Posterior cingulate gyrus (tissue), 11 donors: ENCODE measurements around the gene PPP1R13L.
"Not testable (repeated sequence)": the region's sequence is repeated elsewhere in the genome, so short reads cannot be mapped to it uniquely, and the experiment has no call there.

ENCODE experiments used
- DNase-seq, 10 donors: peaks; one replicate each; pipeline versions ENCODE4 v3.0.0 to v3.0.0-alpha.2; 2020 to 2021; ENCODE audit warnings: mixed read lengths in 3 of 10
- intact Hi-C: fragments of 100-400 bp; cut with DNase I; formaldehyde crosslinking; loops from one replicate; pipeline ENCODE4 v1.15.1; 2023

PPP1R13L gene

DNA sequence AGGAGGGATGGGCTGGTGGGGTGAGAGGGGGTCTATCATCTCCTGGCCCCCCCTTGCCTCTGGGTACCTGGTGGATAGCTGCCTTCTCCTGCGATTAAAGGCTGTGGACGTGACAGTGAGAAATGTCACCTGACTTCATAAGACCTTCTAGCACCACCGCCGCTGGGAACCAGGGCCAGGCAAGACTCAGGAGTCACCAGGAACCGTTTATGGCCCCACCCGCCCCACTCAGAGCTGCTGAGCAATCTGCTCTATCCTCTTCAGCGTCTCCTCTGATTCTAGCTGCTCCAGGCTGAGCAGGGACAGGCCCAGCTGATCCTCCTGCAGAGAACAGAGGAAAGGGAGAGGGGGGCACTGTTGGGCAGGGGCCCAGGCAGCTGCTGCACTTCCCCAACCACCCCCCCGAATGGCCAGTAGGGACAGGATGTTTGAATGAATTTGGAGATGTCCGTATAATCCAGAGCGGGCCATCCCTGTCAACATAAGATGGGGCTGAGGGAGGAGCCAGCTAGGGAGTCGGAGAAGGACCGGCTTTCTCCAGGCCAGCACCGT lies 53.4 kb downstream of the PPP1R13L start:
- intact Hi-C loops = no loop called here
- DNase-seq = no peak

DNA sequence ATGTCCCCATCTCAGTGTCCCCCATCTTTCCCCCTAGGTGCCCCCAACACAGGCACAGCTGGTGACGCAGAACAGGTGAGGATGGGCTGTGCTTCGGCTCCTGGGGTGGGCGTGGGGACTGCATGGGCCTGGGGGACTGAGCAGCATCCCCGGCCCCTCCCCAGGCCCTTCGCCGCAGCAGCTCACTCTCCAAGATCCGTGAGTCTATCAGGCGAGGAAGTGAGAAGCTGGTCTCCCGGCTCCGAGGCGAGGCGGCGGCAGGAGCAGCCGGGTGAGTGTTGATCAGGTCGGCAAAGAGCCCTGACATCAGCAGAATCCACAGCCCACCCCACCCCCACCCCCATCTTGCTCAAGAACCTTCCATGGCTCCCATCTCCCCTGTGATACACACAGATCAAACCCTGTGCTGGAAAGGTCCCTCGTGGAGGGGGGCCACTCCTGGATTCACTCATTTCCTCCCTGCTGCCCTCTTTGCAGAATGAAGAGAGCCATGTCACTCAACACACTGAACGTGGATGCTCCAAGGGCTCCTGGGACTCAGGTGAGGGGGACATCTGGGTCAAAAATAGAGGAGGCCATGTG lies 54.3 kb downstream of the PPP1R13L start:
- intact Hi-C loops = no loop called here
- DNase-seq = no peak

DNA sequence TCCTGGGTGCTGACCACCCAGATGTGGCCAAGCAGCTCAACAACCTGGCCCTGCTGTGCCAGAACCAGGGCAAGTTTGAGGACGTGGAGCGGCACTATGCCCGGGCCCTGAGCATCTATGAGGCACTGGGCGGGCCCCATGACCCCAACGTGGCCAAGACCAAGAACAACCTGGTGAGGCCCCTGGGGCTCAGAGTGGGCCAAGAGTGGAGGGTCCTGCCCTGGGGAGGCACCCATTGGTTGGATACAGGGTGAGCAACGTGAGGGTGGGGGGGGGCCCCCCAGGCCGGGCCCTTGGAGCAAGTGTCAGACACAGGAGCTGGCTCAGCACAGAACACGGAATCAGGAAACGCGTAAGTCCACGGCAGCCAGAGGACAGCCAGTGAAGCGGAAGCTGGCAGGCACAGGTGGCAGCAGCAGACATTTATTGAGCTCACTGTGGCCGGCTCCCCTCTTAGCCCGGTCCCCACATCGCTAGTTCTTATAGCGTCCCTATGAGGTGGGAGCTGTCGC lies 55.4 kb downstream of the PPP1R13L start:
- intact Hi-C loops = no loop called here
- peak in 1 of 10 donors; percentile 77 for DNase-seq

DNA sequence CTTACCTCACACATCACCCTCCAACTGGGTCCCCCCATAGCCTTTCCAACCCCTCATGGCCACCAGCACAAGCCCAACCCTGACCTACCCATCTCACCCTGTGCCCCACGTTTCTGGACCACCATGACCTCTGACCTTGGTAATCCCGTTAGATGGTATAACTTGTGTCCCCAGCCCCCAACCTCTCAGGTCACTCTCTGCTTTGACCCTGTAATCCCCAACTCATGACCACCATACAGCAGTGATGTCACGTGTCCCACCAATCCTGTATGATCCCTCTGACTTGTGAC lies 55.8 kb downstream of the PPP1R13L start:
- DNase-seq = no peak
- intact Hi-C loops = no loop called here

DNA sequence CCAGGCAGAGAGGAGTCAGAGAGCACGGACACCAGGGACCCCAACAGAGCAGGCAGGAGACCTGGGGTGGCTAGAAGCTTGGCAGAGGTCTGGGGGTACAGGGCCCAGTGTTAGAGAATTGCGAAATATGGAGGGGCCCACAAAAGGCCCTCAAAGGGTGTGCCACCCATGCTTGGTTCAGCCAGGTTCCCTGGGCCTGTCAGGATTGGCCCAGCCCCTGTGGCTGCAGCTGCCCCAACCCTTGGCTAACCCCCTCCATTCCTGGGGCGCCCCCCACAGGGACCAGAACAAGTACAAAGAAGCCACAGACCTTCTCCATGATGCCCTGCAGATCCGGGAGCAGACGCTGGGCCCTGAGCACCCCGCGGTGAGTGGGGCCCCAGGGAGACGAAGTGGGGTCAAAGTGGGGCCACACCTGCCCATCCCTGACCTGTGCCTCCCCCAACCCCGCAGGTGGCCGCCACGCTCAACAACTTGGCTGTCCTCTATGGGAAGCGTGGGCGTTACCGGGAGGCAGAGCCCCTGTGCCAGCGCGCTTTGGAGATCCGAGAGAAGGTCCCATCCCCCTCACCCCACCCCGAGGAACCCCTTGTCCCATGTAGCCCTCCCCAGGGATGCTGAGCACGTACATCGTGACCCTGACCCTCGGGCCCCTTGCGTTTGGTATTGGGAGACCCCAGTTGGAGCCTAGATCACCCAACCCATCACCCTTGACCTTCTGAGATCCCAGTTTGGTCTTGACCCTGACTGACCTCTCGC lies 56.3 kb downstream of the PPP1R13L start:
- peak in 1 of 10 donors; percentile 84 for DNase-seq
- intact Hi-C loops = no loop called here

DNA sequence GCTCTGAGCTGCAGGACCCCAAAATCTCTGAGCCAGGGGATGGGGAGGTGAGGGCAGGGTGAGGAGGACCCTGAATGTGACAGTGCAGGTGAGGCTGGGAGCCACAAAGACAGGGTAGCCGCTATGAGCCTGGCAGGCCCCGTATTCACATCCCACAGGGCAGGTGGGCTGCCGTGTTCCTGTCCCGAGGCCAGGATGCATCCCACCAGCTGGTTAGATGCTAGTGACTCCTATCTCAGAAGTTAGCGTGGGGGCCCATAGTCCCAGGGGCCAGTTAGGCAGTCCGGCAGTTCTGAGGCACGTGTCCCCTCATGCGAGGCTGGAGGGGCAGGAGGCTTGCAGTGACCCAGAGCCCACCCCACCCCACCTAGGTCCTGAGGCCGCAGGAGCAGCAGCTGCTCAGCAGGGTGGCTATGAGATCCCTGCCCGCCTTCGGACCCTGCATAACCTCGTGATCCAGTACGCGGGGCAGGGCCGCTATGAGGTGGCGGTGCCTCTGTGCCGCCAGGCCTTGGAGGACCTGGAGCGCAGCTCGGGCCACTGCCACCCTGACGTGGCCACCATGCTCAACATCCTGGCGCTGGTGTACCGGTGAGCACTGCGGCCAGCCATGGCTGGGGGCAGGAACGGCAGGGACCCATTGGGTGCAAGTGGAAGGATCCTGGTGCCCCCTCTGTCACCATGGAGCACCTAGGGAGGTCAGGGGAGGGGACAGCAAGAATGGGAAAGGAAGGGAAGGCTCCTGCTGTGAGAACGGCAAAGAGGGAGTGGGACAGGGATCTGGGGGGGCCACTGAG lies 57.1 kb downstream of the PPP1R13L start:
- peak in 1 of 10 donors; percentile 65 for DNase-seq
- intact Hi-C loops = no loop called here

DNA sequence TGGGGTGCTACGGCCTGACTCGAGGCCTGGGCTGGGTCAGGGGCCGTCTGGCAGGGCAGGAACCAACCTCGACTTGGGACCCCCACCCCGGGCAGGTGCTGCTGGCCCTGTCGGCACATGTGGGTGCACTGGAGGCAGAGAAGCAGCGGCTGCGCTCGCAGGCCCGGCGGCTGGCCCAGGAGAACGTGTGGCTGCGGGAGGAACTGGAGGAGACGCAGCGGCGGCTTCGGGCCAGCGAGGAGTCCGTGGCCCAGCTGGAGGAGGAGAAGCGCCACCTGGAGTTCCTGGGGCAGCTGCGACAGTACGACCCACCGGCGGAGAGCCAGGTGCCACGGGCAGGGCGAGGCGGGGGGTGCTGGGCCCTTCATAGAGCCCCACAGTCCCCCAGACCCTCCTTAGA lies 58.4 kb downstream of the PPP1R13L start:
- peak in 1 of 10 donors; percentile 86 for DNase-seq

DNA sequence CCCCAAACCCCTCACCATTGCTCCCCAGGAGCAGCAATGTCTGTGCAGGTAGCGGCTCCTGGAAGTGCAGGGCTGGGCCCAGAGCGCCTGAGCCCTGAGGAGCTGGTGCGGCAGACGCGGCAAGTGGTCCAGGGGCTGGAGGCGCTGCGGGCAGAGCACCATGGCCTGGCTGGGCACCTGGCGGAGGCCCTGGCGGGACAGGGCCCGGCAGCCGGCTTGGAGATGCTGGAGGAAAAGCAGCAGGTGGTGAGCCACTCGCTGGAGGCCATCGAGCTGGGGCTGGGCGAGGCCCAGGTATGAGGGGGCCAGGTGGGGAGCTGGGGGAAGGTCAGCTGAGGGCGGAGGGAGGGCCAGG lies 59.4 kb downstream of the PPP1R13L start:
- intact Hi-C loops = no loop called here
- DNase-seq = no peak

More for the DNA sequence above, 58.4 kb downstream of the PPP1R13L start:
- intact Hi-C loops = no loop called here

DNA sequence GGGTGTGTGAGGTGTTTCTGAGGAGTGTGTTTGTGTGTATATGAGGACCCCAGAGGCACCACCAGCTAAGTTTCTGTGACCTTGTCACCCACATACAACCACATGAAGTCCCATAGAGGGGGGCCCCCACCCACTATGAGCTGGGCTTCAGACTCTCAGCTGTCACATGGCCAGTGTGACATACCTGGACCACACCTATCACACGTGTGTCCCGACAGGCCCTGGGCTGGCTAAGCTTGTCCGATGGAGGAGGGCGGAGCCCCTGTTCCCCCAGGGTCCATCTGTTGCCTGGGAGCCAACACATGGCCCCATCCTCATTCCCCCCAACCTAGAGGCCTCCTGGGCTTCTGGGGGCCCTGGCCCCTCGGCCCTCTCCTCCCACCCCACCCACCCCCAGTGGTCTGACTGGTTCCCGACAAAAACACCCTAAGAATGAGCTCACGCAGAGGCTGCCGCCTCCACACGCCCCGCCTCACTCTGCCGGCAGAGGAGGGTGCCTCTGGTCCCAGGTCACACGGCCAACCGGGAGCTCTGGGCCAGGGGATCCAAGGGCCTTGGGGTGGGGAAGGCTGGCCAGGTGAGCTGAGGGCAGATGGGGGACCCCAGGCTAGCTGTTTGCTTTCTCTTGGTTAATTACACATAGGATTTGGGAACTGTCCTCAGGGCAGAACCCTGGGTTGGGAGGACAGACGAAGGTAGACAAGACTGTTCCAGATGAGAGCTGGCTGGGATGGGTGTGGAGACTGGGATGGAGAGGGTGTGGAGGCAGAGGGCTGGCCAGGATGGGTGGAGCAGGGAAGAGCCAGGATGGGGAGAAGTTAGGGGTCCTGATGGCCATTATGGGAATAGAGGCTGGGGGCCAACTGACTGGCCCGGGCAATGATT lies 60.0 kb downstream of the PPP1R13L start:
- intact Hi-C loops = no loop called here
- no peak for DNase-seq

DNA sequence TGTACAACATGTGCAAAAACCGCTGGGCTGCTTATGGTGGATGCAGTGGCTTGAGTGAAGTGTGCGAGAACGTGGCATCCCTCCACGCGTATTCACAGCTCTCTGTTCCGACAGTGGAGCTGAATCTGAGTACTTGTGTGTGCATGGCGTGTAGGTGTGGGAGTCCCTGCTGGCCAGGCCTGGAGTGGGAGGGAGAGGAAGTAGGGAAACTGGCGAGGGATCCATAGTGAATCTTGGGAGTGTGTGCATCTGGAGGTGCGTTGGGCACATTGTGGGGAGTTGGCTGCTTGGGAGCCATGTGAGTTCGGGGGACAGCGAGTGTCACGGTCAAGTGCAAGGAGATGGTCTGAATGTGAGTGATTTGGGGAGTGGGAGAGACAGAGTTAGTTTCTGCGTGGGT lies 62.0 kb downstream of the PPP1R13L start:
- intact Hi-C loops = no loop called here
- DNase-seq = no peak

DNA sequence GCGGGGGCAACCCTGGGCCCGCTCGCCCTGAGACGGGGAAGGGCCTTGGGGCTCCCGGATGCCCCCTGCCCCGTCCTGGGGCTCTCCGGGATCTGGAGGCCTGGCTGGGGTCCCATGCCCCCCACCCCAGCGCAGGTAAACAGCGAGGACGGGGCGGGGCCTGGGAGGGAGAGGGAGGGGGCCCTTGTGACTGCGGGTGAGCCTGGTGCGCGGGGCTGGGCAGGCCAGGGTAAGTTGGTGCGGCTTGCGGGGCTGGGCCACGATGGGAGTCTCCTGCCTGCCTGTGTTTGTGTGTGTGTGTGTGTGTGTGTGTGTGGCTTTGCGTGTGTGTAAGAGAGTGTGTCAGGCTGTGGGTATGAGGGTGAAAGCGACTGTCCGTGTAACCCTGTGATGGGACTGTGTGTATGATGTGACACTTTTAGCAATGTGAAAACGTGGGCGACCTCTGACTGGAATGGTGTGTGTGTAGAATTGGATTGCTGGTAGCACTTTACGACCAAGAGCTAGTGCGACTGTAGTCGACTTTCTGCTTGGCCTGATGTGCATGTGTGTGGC lies 63.9 kb downstream of the PPP1R13L start:
- intact Hi-C loops = no loop called here
- no peak for DNase-seq

DNA sequence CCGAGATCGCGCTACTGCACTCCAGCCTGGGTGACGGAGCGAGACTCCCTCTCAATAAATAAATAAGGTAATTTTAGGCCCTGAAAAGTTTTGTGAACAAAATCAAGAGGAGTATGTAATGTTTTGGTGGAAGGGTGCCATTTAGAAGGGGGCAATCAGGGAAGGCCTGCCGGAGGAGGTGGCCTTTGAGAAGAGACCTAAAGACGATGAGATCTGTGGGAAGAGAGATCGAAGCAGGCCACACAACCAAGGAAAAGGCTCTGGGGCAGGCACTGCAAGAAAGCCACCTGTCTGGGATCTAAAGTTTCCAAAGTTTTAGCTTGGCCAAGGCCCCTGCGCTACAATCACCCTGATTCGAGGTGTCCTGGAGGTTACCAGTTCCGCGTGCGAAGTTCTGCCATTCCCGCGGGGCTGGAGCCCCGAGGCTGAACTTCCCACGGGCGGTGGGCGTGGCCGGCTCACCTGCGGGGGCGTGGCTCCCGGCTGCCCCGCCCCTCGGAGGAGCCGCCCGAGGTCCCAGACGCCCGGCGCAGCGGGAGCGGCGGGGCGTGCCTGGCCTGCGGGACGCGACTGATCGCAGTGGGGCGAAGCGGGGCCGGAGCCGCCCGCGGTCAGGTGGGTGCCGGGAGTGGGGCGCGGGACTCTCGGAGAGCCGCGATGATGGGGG lies 64.5 kb downstream of the PPP1R13L start, which contains the start of gene KLC3:
KLC3 (plus strand) TSS at position 519 of the 667 bp plus-strand sequence. CDS start 4,792 bp downstream, outside the sequence.
- no peak for DNase-seq
- intact Hi-C loops = no loop called here

DNA sequence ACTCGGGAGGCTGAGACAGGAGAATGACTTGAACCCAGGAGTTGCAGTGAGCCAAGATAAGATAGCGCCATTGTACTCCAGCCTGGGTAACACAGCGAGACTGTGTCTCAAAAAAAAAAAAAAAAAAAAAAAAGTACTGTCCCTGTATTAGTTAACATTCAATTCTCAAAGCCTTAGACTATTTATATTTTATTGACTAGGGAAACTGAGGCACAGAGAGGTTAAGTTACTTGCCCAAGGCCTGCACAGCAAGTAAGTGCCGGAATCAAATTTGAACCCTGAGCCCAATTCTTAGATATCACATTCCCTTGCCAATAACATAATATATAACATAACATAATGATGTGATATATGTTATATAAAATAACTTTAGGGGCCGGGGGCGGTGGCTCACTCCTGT lies 65.2 kb downstream of the PPP1R13L start:
- DNase-seq = no peak
- intact Hi-C loops = loop anchor here (5.0 kb wide), 1 partner anchor 137 kb away; no protein-coding TSS in a partner anchor

DNA sequence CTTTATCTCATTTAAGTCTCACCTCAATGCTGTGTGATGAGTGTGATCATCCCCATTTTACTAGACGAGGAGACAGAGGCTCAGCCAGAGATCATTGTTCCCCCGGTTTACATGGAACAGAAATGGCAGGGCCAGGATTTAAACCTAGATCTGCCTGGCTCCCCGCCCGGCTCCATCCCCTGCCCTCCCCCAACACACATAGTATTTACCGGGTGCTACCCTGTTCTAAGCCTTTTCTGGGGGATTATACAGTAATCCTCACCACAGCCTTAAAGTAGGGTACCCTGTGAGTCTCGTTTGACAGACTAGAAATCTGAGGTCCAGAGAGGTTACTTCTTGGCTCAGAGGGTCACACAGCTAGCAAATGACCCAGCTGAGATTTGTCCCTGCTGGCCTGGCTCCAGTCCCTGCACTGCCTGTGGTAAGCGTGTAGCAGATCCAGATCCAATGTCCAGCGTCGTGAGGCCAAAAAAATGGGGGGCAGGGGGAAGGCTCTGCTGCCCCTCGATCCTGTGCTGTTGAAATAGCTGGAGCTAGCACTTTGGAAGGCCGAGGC lies 68.1 kb downstream of the PPP1R13L start:
- no peak for DNase-seq
- intact Hi-C loops = loop anchor here (5.0 kb wide), 1 partner anchor 134 kb away; no protein-coding TSS in a partner anchor

DNA sequence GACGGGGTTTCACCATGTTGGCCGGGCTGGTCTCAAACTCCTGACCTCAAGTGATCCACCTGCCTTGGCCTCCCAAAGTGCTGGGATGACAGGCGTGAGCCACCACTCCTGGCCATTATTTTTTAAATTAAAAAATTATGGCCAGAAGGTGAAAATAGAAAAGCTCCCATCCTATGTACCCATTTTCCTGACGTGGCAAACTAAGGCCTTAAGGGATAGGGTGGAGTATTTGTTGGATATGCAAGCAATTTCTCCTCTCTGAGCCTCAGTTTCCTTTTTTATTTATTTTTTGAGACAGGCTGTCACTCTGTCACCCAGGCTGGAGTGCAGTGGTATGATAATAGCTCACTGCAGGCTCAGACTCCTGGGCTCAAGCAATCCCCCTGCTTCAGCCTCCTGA lies 70.0 kb downstream of the PPP1R13L start:
- intact Hi-C loops = loop anchor here (5.0 kb wide), 1 partner anchor 133 kb away; no protein-coding TSS in a partner anchor
- not testable (repeated sequence) for DNase-seq

DNA sequence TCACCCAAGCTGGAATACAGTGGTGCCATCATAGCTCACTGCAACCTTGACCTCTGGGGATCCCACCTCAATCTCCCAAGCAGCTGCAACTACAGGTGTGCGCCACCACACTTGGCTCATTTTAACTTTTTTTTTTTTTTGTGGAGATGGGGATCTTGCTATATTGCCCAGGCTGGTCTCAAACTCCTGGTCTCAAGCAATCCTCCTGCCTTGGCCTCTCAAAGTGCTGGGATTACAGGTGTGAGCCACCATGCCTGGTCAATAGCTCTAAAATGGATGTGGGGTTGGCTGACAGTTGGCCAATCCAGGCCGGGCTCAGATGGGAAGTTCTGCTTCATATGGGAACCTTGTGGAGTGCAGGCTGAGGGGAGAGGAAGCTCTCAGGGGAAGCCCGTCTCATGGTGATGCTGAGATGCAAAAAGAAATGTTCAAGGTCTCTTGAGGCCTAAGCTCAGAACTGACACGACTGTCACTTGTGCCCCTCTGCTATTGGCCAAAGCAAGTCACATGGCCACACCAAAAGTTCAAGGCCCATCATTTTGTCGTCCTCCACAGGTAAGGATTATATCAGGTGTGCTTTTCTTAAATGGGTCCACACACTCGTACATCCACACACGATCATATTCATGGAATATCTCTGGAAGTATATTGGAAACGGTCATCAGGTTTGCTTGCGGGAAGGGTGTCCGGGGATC lies 71.1 kb downstream of the PPP1R13L start:
- intact Hi-C loops = no loop called here
- DNase-seq = no peak

DNA sequence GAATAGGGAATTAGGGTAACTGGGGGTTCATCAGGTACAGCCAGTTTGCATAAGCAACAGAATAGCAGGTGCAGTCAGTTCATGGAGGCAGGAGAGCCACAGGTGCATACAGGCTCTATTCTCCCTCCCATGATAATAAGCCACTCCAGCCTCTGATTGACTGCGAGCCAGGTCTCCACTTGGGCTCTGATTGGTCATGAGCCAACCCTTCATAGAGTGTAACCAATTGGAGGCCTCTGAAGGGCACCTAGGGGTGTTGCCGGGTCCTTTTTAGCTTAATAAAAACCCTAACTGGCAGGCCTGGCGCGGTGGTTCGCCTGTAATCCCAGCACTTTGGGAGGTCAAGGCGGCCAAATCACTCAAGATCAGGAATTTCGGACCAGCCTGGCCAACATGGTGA lies 73.5 kb downstream of the PPP1R13L start:
- intact Hi-C loops = no loop called here
- no peak for DNase-seq
